ENCODE results near the gene DPH6. TPM values are rescaled to one million over a fixed set of nuclear protein-coding genes. Genes with fewer than 3 reads are reported as not detected.
"Not testable (repeated sequence)": the region's sequence is repeated elsewhere in the genome, so short reads cannot be mapped to it uniquely, and the experiment has no call there.

Gene DPH6
- polyA plus RNA-seq, 1 experiment: 11.8 TPM

DNA sequence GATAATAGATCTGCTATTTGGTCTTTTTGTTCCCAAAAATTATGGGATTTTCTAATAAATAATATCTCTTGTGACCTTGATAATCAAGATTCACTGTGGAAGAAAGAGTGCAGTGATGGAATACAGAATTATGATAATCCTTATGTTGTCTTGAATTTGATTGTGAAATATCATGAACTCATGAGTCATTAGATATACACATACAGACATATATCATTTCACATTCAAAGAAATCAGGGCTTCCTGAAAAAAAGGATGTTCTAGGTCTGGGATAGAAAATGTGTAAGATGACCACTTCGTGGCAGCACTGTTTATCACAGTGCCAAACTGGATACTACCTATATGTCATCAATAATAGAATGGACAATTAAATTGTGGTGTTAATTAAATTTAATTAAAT is 97.7 kb downstream of the DPH6 start:
- peaks cover 4% of the 10 kb centered on the region; the same call in 1 of the 2 replicates for H3K9me3 ChIP-seq (ENCODE audit: control insufficient read depth, insufficient read depth, low read length)
- no peak for DNase-seq (ENCODE audit: low read depth, low spot score)
- ChIA-PET CTCF (no interaction called here), POLR2A (no interaction called here)
- no peak overlapping the region for H3K27ac ChIP-seq (ENCODE audit: low read depth, low read length)
- H3K27me3 ChIP-seq (ENCODE audit: control insufficient read depth, insufficient read depth, low read length): no peaks in the 10 kb centered on the region
- TF ChIP-seq CTCF (IDR thresholded peaks at IDR 0.05; ENCODE audit: low read depth, low read length): no peak
- no peak overlapping the region for H3K4me3 ChIP-seq (ENCODE audit: low read depth, low read length)

- H3K4me3 ChIP-seq (ENCODE audit: low read depth, low read length): no peak overlapping the region
- TF ChIP-seq CTCF (IDR thresholded peaks at IDR 0.05; ENCODE audit: low read depth, low read length): no peak
- no peaks in the 10 kb centered on the region for H3K27me3 ChIP-seq (ENCODE audit: control insufficient read depth, insufficient read depth, low read length)
- POLR2A ChIA-PET: no interaction called here
- DNase-seq (ENCODE audit: low read depth, low spot score): no peak
- CTCF ChIA-PET: interaction anchor here (0.6 to 5.9 kb wide), 8 partner anchors 10 to 371 kb away, joined by 3 to 188 read pairs (median 6); no protein-coding TSS in a partner anchor
- H3K9me3 ChIP-seq (ENCODE audit: control insufficient read depth, insufficient read depth, low read length): no peaks in the 10 kb centered on the region
- H3K27ac ChIP-seq (ENCODE audit: low read depth, low read length): no peak overlapping the region
Observed at GRCh38 chr15:35445891-35446290, 100.1 kb downstream of the DPH6 start.

DNA sequence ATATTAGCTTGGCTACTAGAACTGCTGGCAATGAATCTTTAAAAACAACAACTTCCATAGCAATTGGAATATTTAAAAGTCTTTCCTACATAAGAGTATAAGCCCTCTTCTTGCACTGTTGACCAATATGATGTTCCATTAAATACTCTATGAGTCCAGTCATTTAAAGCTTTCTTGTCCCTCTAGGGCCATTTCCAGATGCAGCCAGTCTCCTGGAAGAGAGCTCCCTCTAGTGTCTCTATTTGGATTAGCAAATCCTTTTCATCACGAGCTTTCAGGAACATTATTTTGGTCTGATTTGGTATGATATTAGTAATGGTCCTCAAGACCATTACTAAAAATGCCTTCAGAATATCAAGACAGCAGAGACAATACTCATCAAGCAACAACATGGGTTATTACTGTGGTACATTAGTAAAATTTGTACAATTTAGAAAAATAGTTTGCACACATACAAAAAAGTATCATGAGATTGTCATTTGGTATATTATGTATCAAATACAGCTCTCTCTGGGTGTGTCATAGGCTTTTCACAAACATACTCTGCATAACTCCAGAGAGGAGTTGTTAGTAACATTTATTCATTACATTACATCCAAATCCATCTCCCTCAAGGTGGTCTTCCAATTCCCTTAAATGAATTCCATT is 101.3 kb downstream of the DPH6 start:
- Histone ChIP-seq H3K4me3 (ENCODE audit: low read depth, low read length) (no peak overlapping the region), H3K27me3 (ENCODE audit: control insufficient read depth, insufficient read depth, low read length) (no peaks in the 10 kb centered on the region), H3K27ac (ENCODE audit: low read depth, low read length) (no peak overlapping the region), H3K9me3 (ENCODE audit: control insufficient read depth, insufficient read depth, low read length) (no peaks in the 10 kb centered on the region)
- ChIA-PET CTCF (interaction anchor here (0.5 to 5.9 kb wide), 65 partner anchors 9 to 1404 kb away, joined by 3 to 188 read pairs (median 5); no protein-coding TSS in a partner anchor), POLR2A (no interaction called here)
- TF ChIP-seq CTCF (IDR thresholded peaks at IDR 0.05; ENCODE audit: low read depth, low read length): peak; percentile 82
- DNase-seq (ENCODE audit: low read depth, low spot score): no peak

DNA sequence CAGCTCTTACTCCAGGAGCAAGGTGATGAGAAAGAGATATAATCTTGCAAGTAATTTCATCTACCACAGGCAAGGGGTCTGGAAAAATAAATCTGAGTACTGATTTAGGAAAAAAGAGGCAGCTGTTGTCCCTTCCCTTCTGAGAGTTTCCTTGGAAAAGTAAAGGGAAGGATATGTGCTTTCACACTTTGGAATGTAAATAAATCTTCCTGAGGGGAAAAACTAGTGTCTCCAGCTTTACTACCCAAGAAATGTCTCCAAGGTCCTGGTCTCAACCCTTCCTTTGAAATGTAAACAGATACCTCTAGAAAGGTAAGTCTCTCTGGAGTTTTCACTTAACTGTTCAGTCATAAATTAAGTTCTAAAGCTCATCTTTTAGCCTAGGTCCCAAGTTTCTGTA is 102.6 kb downstream of the DPH6 start:
- DNase-seq (ENCODE audit: low read depth, low spot score): no peak
- no peak overlapping the region for H3K27ac ChIP-seq (ENCODE audit: low read depth, low read length)
- no peaks in the 10 kb centered on the region for H3K27me3 ChIP-seq (ENCODE audit: control insufficient read depth, insufficient read depth, low read length)
- no peak for TF ChIP-seq CTCF (IDR thresholded peaks at IDR 0.05; ENCODE audit: low read depth, low read length)
- H3K9me3 ChIP-seq (ENCODE audit: control insufficient read depth, insufficient read depth, low read length): no peaks in the 10 kb centered on the region
- POLR2A ChIA-PET: no interaction called here
- H3K4me3 ChIP-seq (ENCODE audit: low read depth, low read length): no peak overlapping the region
- CTCF ChIA-PET: interaction anchor here (0.6 to 5.9 kb wide), 20 partner anchors 11 to 463 kb away, joined by 3 to 188 read pairs (median 7); no protein-coding TSS in a partner anchor

GRCh38 chr15:35442742-35443141 is 103.2 kb downstream of the DPH6 start:
- Histone ChIP-seq H3K27me3 (ENCODE audit: control insufficient read depth, insufficient read depth, low read length) (no peaks in the 10 kb centered on the region), H3K4me3 (ENCODE audit: low read depth, low read length) (no peak overlapping the region), H3K9me3 (ENCODE audit: control insufficient read depth, insufficient read depth, low read length) (no peaks in the 10 kb centered on the region), H3K27ac (ENCODE audit: low read depth, low read length) (no peak overlapping the region)
- ChIA-PET CTCF (interaction anchor here (0.9 to 5.9 kb wide), 7 partner anchors 14 to 462 kb away, joined by 3 to 188 read pairs (median 18); no protein-coding TSS in a partner anchor), POLR2A (no interaction called here)
- no peak for DNase-seq (ENCODE audit: low read depth, low spot score)
- no peak for TF ChIP-seq CTCF (IDR thresholded peaks at IDR 0.05; ENCODE audit: low read depth, low read length)

DNA sequence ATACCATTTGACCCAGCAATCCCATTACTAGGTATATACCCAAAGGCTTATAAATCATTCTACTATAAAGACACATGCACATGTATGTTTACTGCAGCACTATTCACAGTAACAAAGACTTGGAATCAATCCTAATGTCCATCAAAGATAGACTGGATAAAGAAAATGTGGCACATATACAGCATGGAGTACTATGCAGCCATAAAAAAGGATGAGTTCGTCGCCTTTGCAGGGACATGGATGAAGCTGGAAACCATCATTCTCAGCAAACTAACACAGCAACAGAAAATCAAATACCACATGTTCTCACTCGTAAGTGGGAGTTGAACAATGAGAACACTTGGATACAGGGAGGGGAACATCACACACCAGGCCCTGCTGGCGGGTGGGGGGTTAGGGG is 104.7 kb downstream of the DPH6 start:
- H3K9me3 ChIP-seq (ENCODE audit: control insufficient read depth, insufficient read depth, low read length); H3K27me3 ChIP-seq (ENCODE audit: control insufficient read depth, insufficient read depth, low read length); DNase-seq (ENCODE audit: low read depth, low spot score); H3K4me3 ChIP-seq (ENCODE audit: low read depth, low read length); POLR2A ChIA-PET; H3K27ac ChIP-seq (ENCODE audit: low read depth, low read length): not testable (repeated sequence)
- CTCF ChIA-PET: interaction anchor here (0.7 to 1.2 kb wide), 2 partner anchors 13 to 265 kb away, joined by 3 read pairs; no protein-coding TSS in a partner anchor

Data from AG04450 (cell line).